Breast epithelium (tissue), 3 donors: ENCODE data around the gene SC5D.

Experiments used
- CTCF ChIP-seq, 3 donors: fragments of 450-650 bp; IDR thresholded peaks; one replicate each; pipeline ENCODE4 v1.5.1; 2016 to 2017; ENCODE audit warnings: antibody characterized with exemption in 3 of 3, mild to moderate bottlenecking in 3 of 3, moderate library complexity in 3 of 3
- POLR2A ChIP-seq: fragments of 450-650 bp; IDR thresholded peaks from one replicate; pipeline ENCODE4 v1.6.1; 2016; ENCODE audit warnings: antibody characterized with exemption, mild to moderate bottlenecking, moderate library complexity
- POLR2AphosphoS5 ChIP-seq, 3 donors: sonication (generic); formaldehyde crosslinking; IDR thresholded peaks; one replicate each; pipeline ENCODE4 v1.6.1; 2017; ENCODE audit warnings: antibody characterized with exemption in 3 of 3

- TF ChIP-seq CTCF (IDR thresholded peaks at IDR 0.05) (no peak), POLR2A (no peak), POLR2AphosphoS5 (IDR thresholded peaks at IDR 0.05) (no peak)
Observed at GRCh38 chr11:121347094-121347493, 54.5 kb downstream of the SC5D start.
